ENCODE measurements around the gene JADE3.
"Not testable (repeated sequence)": the region's sequence is repeated elsewhere in the genome, so short reads cannot be mapped to it uniquely, and the experiment has no call there.

The JADE3 gene

DNA sequence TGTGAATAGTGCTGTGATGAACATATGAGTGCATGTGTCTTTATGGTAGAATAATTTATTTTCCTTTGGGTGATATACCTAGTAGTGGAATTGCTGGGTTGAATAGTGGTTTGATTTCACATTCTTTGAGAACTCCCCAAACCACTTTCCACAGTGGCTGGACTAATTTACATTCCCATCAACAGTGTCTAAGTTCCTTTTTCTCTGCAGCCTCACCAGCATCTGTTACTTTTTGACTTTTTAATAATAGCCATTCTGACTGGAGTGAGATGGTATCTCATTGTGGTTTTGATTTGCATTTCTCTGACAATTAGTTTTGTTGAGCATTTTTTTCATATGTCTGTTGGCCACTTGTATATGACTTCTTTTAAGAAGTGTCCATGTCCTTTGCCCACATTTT lies 29.1 kb downstream of the JADE3 start:
- Histone ChIP-seq H3K27ac (replicated peaks) (no peak overlapping the region), H3K4me3 (replicated peaks; ENCODE audit: insufficient read depth, low read length) (no peak overlapping the region), H3K27me3 (ENCODE audit: insufficient read depth, poor library complexity, severe bottlenecking) (no peaks in the 10 kb centered on the region)
- TF ChIP-seq, protein P1, sequence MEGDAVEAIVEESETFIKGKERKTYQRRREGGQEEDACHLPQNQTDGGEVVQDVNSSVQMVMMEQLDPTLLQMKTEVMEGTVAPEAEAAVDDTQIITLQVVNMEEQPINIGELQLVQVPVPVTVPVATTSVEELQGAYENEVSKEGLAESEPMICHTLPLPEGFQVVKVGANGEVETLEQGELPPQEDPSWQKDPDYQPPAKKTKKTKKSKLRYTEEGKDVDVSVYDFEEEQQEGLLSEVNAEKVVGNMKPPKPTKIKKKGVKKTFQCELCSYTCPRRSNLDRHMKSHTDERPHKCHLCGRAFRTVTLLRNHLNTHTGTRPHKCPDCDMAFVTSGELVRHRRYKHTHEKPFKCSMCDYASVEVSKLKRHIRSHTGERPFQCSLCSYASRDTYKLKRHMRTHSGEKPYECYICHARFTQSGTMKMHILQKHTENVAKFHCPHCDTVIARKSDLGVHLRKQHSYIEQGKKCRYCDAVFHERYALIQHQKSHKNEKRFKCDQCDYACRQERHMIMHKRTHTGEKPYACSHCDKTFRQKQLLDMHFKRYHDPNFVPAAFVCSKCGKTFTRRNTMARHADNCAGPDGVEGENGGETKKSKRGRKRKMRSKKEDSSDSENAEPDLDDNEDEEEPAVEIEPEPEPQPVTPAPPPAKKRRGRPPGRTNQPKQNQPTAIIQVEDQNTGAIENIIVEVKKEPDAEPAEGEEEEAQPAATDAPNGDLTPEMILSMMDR (IDR thresholded peaks at IDR 0.05; ENCODE audit: insufficient read depth, low read length) = no peak
- TF ChIP-seq SPI1 (IDR thresholded peaks at IDR 0.05; ENCODE audit: borderline replicate concordance, low read depth) (no peak), POLR2AphosphoS5 (IDR thresholded peaks at IDR 0.05; ENCODE audit: low read depth) (no peak), GABPA (IDR thresholded peaks at IDR 0.05; ENCODE audit: low read depth) (no peak)
- TF ChIP-seq, protein P2, sequence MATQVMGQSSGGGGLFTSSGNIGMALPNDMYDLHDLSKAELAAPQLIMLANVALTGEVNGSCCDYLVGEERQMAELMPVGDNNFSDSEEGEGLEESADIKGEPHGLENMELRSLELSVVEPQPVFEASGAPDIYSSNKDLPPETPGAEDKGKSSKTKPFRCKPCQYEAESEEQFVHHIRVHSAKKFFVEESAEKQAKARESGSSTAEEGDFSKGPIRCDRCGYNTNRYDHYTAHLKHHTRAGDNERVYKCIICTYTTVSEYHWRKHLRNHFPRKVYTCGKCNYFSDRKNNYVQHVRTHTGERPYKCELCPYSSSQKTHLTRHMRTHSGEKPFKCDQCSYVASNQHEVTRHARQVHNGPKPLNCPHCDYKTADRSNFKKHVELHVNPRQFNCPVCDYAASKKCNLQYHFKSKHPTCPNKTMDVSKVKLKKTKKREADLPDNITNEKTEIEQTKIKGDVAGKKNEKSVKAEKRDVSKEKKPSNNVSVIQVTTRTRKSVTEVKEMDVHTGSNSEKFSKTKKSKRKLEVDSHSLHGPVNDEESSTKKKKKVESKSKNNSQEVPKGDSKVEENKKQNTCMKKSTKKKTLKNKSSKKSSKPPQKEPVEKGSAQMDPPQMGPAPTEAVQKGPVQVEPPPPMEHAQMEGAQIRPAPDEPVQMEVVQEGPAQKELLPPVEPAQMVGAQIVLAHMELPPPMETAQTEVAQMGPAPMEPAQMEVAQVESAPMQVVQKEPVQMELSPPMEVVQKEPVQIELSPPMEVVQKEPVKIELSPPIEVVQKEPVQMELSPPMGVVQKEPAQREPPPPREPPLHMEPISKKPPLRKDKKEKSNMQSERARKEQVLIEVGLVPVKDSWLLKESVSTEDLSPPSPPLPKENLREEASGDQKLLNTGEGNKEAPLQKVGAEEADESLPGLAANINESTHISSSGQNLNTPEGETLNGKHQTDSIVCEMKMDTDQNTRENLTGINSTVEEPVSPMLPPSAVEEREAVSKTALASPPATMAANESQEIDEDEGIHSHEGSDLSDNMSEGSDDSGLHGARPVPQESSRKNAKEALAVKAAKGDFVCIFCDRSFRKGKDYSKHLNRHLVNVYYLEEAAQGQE (IDR thresholded peaks at IDR 0.05; ENCODE audit: insufficient replicate concordance, low read depth) = no peak
- DNase-seq (ENCODE audit: low read depth in 1 of 2, low spot score in 1 of 2) = no peak

DNA sequence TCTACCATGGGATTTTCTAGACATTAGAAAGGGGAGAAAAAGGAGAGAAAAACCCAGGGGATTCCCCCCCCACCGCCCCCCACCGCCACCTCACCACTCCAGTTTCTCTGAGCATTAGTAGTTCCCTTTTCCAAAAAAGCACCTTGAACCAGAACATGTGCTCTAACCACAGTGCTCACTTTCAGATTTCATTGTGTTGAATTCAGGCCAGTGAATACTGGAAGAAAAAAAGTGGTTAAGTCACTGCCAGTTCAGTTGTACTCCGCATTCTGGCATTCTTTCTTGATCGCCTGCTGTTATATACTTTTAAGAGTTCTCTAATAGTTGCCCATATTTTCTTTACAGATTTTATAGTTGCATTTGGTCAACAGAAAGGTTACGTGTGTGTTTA lies 40.9 kb downstream of the JADE3 start:
- TF ChIP-seq SPI1 (IDR thresholded peaks at IDR 0.05; ENCODE audit: borderline replicate concordance, low read depth) = no peak
- no peak for TF ChIP-seq GABPA (IDR thresholded peaks at IDR 0.05; ENCODE audit: low read depth)
- no peak for TF ChIP-seq POLR2AphosphoS5 (IDR thresholded peaks at IDR 0.05; ENCODE audit: low read depth)
- DNase-seq (ENCODE audit: low read depth in 1 of 2, low spot score in 1 of 2) = no peak
- Histone ChIP-seq H3K4me3 (replicated peaks; ENCODE audit: insufficient read depth, low read length) (no peak overlapping the region), H3K27ac (replicated peaks) (peak overlapping the region; percentile 40; the same call in 1 of the 2 replicates), H3K27me3 (ENCODE audit: insufficient read depth, poor library complexity, severe bottlenecking) (no peaks in the 10 kb centered on the region)

DNA sequence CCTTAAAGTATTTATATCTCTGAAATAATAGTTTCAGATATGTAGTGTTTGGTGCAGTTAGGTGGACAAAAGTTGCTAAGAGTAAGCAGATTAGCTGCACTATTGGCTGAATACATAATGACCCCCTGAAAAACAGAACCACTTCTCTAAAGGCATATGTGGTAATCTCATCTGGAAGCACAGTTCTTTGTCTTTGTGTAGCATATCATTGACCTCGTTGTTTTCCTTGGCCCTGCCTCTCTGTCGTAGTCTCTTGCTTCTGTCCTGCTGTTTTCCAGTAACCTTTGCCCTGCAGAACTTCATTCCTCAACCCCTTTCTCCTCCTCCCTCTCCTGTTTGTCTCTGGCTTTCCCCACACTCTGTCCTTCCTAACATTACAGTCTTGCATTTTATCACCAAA lies 41.4 kb downstream of the JADE3 start:
- Histone ChIP-seq H3K27me3 (ENCODE audit: insufficient read depth, poor library complexity, severe bottlenecking) (no peaks in the 10 kb centered on the region), H3K4me3 (replicated peaks; ENCODE audit: insufficient read depth, low read length) (no peak overlapping the region), H3K27ac (replicated peaks) (peak overlapping the region; percentile 40)
- DNase-seq (ENCODE audit: low read depth in 1 of 2, low spot score in 1 of 2) = no peak
- peak; percentile 28; the same call in 1 of the 2 replicates for TF ChIP-seq SPI1 (IDR thresholded peaks at IDR 0.05; ENCODE audit: borderline replicate concordance, low read depth)
- TF ChIP-seq GABPA (IDR thresholded peaks at IDR 0.05; ENCODE audit: low read depth) = no peak

DNA sequence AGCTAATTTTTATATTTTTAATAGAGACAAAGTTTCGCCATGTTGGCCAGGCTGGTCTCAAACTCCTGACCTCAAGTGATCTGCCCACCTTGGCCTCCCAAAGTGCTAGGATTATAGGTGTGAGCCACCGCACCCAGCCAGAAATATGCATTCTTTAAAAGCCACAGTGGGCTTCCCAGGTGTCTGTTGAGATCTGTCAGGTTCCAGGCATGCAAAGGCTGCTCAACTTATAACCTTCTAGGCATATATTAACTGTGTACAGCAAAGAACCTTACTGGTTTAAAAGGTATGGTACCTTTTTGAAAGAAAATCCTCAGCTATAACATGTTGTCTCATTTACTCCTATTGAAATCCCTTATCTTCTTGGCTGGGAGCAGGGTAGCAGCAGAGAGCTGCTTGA lies 42.5 kb downstream of the JADE3 start:
- no peaks in the 10 kb centered on the region for H3K27me3 ChIP-seq (ENCODE audit: insufficient read depth, poor library complexity, severe bottlenecking)
- TF ChIP-seq POLR2AphosphoS5 (IDR thresholded peaks at IDR 0.05; ENCODE audit: low read depth) (no peak), SPI1 (IDR thresholded peaks at IDR 0.05; ENCODE audit: borderline replicate concordance, low read depth) (no peak), GABPA (IDR thresholded peaks at IDR 0.05; ENCODE audit: low read depth) (no peak)
- TF ChIP-seq, protein P1 (IDR thresholded peaks at IDR 0.05; ENCODE audit: insufficient read depth, low read length) = no peak
- TF ChIP-seq, protein P2 (IDR thresholded peaks at IDR 0.05; ENCODE audit: insufficient replicate concordance, low read depth) = no peak
- H3K4me3 ChIP-seq (replicated peaks; ENCODE audit: insufficient read depth, low read length) = no peak overlapping the region
- no peak overlapping the region for H3K27ac ChIP-seq (replicated peaks)
- DNase-seq (ENCODE audit: low read depth in 1 of 2, low spot score in 1 of 2) = no peak

- H3K4me3 ChIP-seq (replicated peaks; ENCODE audit: insufficient read depth, low read length); H3K27me3 ChIP-seq (ENCODE audit: insufficient read depth, poor library complexity, severe bottlenecking); H3K27ac ChIP-seq (replicated peaks); DNase-seq (ENCODE audit: low read depth in 1 of 2, low spot score in 1 of 2): not testable (repeated sequence)
Measured at GRCh38 chrX:46956589-46956988, 44.4 kb downstream of the JADE3 start.
